Karpas-422 (cell line): ENCODE results near the gene MEGF6. TPM values are rescaled to one million over a fixed set of nuclear protein-coding genes. Genes with fewer than 3 reads are reported as not detected.

ENCODE experiments used
- DNase-seq: peaks from one replicate; pipeline ENCODE4 v3.0.0-alpha.2; 2015
- H2AFZ ChIP-seq: fragments of 200-600 bp; sonication (generic); 2 replicates; pipeline ENCODE4 v1.6.1; 2014; ENCODE audit warnings: antibody characterized with exemption, low read length, mixed read lengths
- H3K27ac ChIP-seq: fragments of 200-600 bp; sonication (generic); 2 replicates; pipeline ENCODE4 v1.5.1; 2014; ENCODE audit warnings: mild to moderate bottlenecking, low read length, moderate library complexity
- H3K27me3 ChIP-seq: fragments of 200-600 bp; sonication (generic); 2 replicates; pipeline ENCODE4 v1.6.1; 2014; ENCODE audit warnings: low read length, mixed read lengths
- H3K36me3 ChIP-seq: fragments of 200-600 bp; sonication (generic); 2 replicates; pipeline ENCODE4 v1.6.1; 2014; ENCODE audit warnings: low read length, mixed read lengths; ENCODE audit not compliant: insufficient read depth
- H3K4me1 ChIP-seq: fragments of 200-600 bp; sonication (generic); 2 replicates; pipeline ENCODE4 v1.6.1; 2014; ENCODE audit warnings: mild to moderate bottlenecking, low read length, mixed read lengths
- H3K4me2 ChIP-seq: fragments of 200-600 bp; sonication (generic); 2 replicates; pipeline ENCODE4 v1.6.1; 2014; ENCODE audit warnings: low read length, low read depth, mild to moderate bottlenecking; ENCODE audit not compliant: poor library complexity, severe bottlenecking
- H3K4me3 ChIP-seq: fragments of 200-600 bp; sonication (generic); 2 replicates; pipeline ENCODE4 v1.5.1; 2014; ENCODE audit warnings: mild to moderate bottlenecking, antibody characterized with exemption, low read length, mixed read lengths
- H3K79me2 ChIP-seq: fragments of 200-600 bp; sonication (generic); 2 replicates; pipeline ENCODE4 v1.6.1; 2014; ENCODE audit warnings: mild to moderate bottlenecking, low read length, mixed read lengths
- H3K9ac ChIP-seq: fragments of 200-600 bp; sonication (generic); 2 replicates; pipeline ENCODE4 v1.6.0; 2014; ENCODE audit warnings: low read length
- H3K9me2 ChIP-seq: fragments of 200-600 bp; sonication (generic), shearing (Covaris generic); replicated peaks from 2 replicates; pipeline ENCODE4 v1.6.0; 2014; ENCODE audit warnings: mild to moderate bottlenecking, low read length, moderate library complexity; ENCODE audit not compliant: insufficient read depth
- H3K9me3 ChIP-seq: fragments of 300-700, 200-600 bp; sonication (generic); 2 replicates; pipeline ENCODE4 v1.6.1; 2014; ENCODE audit warnings: low read length, mixed read lengths
- H4K20me1 ChIP-seq: fragments of 200-600 bp; sonication (generic); 2 replicates; pipeline ENCODE4 v1.6.1; 2014; ENCODE audit warnings: mild to moderate bottlenecking, antibody characterized with exemption, low read length, low read depth; ENCODE audit not compliant: insufficient read depth
- total RNA-seq: library from RNA; depleted of rRNA; stranded (reverse); fragments of >200 nt; shearing (Covaris generic); gene quantifications from 2 replicates; pipeline ENCODE4 v1.2.3, GENCODE V29; 2014; ENCODE audit warnings: low replicate concordance

The MEGF6 gene
- total RNA-seq, 1 experiment from 2014 or later: not detected

GRCh38 chr1:3599286-3599811 lies 12.0 kb downstream of the MEGF6 start:
- Histone ChIP-seq H3K9me3 (peaks cover under 1% of the 10 kb centered on the region; the same call in 1 of the 2 replicates), H3K36me3 (no peaks in the 10 kb centered on the region), H3K4me2 (no peak overlapping the region), H4K20me1 (no peaks in the 10 kb centered on the region), H3K27me3 (no peaks in the 10 kb centered on the region), H3K4me1 (peaks cover 12% of the 10 kb centered on the region), H3K9ac (no peak overlapping the region), H3K79me2 (no peaks in the 10 kb centered on the region), H3K4me3 (no peak overlapping the region), H3K27ac (no peak overlapping the region), H2AFZ (no peak overlapping the region), H3K9me2 (no peaks in the 10 kb centered on the region)
- no peak for DNase-seq

GRCh38 chr1:3598522-3599285 lies 12.6 kb downstream of the MEGF6 start:
- no peak overlapping the region for H3K27ac ChIP-seq
- no peak for DNase-seq
- H3K9ac ChIP-seq: no peak overlapping the region
- no peaks in the 10 kb centered on the region for H3K79me2 ChIP-seq
- no peak overlapping the region for H3K4me3 ChIP-seq
- no peaks in the 10 kb centered on the region for H3K36me3 ChIP-seq
- no peaks in the 10 kb centered on the region for H3K9me2 ChIP-seq
- no peaks in the 10 kb centered on the region for H3K9me3 ChIP-seq
- no peak overlapping the region for H3K4me2 ChIP-seq
- no peak overlapping the region for H2AFZ ChIP-seq
- H3K4me1 ChIP-seq: peaks cover 13% of the 10 kb centered on the region
- no peaks in the 10 kb centered on the region for H3K27me3 ChIP-seq
- H4K20me1 ChIP-seq: no peaks in the 10 kb centered on the region

- no peaks in the 10 kb centered on the region for H3K79me2 ChIP-seq
- no peak overlapping the region for H3K9ac ChIP-seq
- no peaks in the 10 kb centered on the region for H4K20me1 ChIP-seq
- H3K4me3 ChIP-seq: no peak overlapping the region
- no peak overlapping the region for H3K27ac ChIP-seq
- H3K9me3 ChIP-seq: no peaks in the 10 kb centered on the region
- no peak overlapping the region for H3K4me2 ChIP-seq
- H2AFZ ChIP-seq: no peak overlapping the region
- peaks cover 16% of the 10 kb centered on the region for H3K4me1 ChIP-seq
- H3K27me3 ChIP-seq: no peaks in the 10 kb centered on the region
- H3K9me2 ChIP-seq: no peaks in the 10 kb centered on the region
- H3K36me3 ChIP-seq: no peaks in the 10 kb centered on the region
- no peak for DNase-seq
These were observed 13.2 kb downstream of the MEGF6 start for GRCh38 chr1:3598051-3598491.

- H4K20me1 ChIP-seq: no peaks in the 10 kb centered on the region
- no peaks in the 10 kb centered on the region for H3K36me3 ChIP-seq
- H3K9ac ChIP-seq: no peak overlapping the region
- H2AFZ ChIP-seq: no peak overlapping the region
- H3K4me2 ChIP-seq: no peak overlapping the region
- no peak overlapping the region for H3K27ac ChIP-seq
- DNase-seq: no peak
- H3K9me3 ChIP-seq: no peaks in the 10 kb centered on the region
- no peaks in the 10 kb centered on the region for H3K27me3 ChIP-seq
- H3K4me1 ChIP-seq: peaks cover 16% of the 10 kb centered on the region
- H3K79me2 ChIP-seq: no peaks in the 10 kb centered on the region
- no peak overlapping the region for H3K4me3 ChIP-seq
- H3K9me2 ChIP-seq: no peaks in the 10 kb centered on the region
These were observed 13.7 kb downstream of the MEGF6 start for GRCh38 chr1:3597599-3597964.

GRCh38 chr1:3596663-3597598 lies 14.4 kb downstream of the MEGF6 start:
- peaks cover 16% of the 10 kb centered on the region for H3K4me1 ChIP-seq
- H3K9me2 ChIP-seq: no peaks in the 10 kb centered on the region
- no peaks in the 10 kb centered on the region for H3K27me3 ChIP-seq
- H2AFZ ChIP-seq: no peak overlapping the region
- H3K27ac ChIP-seq: no peak overlapping the region
- no peaks in the 10 kb centered on the region for H3K79me2 ChIP-seq
- H4K20me1 ChIP-seq: no peaks in the 10 kb centered on the region
- H3K9ac ChIP-seq: no peak overlapping the region
- no peak overlapping the region for H3K4me2 ChIP-seq
- DNase-seq: no peak
- H3K36me3 ChIP-seq: no peaks in the 10 kb centered on the region
- H3K9me3 ChIP-seq: no peaks in the 10 kb centered on the region
- H3K4me3 ChIP-seq: no peak overlapping the region

GRCh38 chr1:3595949-3596348 lies 15.4 kb downstream of the MEGF6 start:
- Histone ChIP-seq H2AFZ (no peak overlapping the region), H3K9ac (no peak overlapping the region), H3K27me3 (no peaks in the 10 kb centered on the region), H3K4me1 (peaks cover 16% of the 10 kb centered on the region), H3K36me3 (no peaks in the 10 kb centered on the region), H4K20me1 (no peaks in the 10 kb centered on the region), H3K9me3 (no peaks in the 10 kb centered on the region), H3K4me2 (no peak overlapping the region), H3K4me3 (no peak overlapping the region), H3K9me2 (no peaks in the 10 kb centered on the region), H3K79me2 (no peaks in the 10 kb centered on the region), H3K27ac (no peak overlapping the region)
- no peak for DNase-seq

- DNase-seq: no peak
- Histone ChIP-seq H3K27me3 (no peaks in the 10 kb centered on the region), H3K36me3 (no peaks in the 10 kb centered on the region), H3K9ac (no peak overlapping the region), H3K4me1 (peaks cover 16% of the 10 kb centered on the region), H2AFZ (no peak overlapping the region), H3K4me3 (no peak overlapping the region), H3K9me2 (no peaks in the 10 kb centered on the region), H4K20me1 (no peaks in the 10 kb centered on the region), H3K4me2 (no peak overlapping the region), H3K79me2 (no peaks in the 10 kb centered on the region), H3K27ac (no peak overlapping the region), H3K9me3 (no peaks in the 10 kb centered on the region)
These were observed 16.5 kb downstream of the MEGF6 start for GRCh38 chr1:3594706-3595377.

- peaks cover 16% of the 10 kb centered on the region for H3K4me1 ChIP-seq
- H3K4me3 ChIP-seq: no peak overlapping the region
- H3K9me2 ChIP-seq: no peaks in the 10 kb centered on the region
- H3K4me2 ChIP-seq: no peak overlapping the region
- DNase-seq: no peak
- no peaks in the 10 kb centered on the region for H3K27me3 ChIP-seq
- no peaks in the 10 kb centered on the region for H3K9me3 ChIP-seq
- H3K36me3 ChIP-seq: no peaks in the 10 kb centered on the region
- H3K79me2 ChIP-seq: no peaks in the 10 kb centered on the region
- H2AFZ ChIP-seq: no peak overlapping the region
- no peaks in the 10 kb centered on the region for H4K20me1 ChIP-seq
- H3K27ac ChIP-seq: no peak overlapping the region
- H3K9ac ChIP-seq: no peak overlapping the region
These were observed 17.6 kb downstream of the MEGF6 start for GRCh38 chr1:3593745-3594144.
